Chondrocyte (in vitro differentiated cells): Measurements from ENCODE around the gene SH3BP5. TPM values are rescaled to one million over a fixed set of nuclear protein-coding genes. Genes with fewer than 3 reads are reported as not detected.
A peak's percentile ranks its signal among the peaks of the same experiment; 100 is the strongest.

Experiments
- DNase-seq: peaks from one replicate; pipeline ENCODE4 v3.0.0; 2021; ENCODE audit warnings: mixed read lengths, low spot score
- H3K27ac Mint-ChIP-seq: one replicate; pipeline ENCODE4 v1.8.0; 2021; ENCODE audit warnings: mild to moderate bottlenecking, moderate library complexity, mixed read lengths; ENCODE audit not compliant: unreplicated experiment
- H3K27me3 Mint-ChIP-seq: 2 replicates; pipeline ENCODE4 v1.8.0; 2021; ENCODE audit warnings: low read depth, mixed read lengths
- H3K36me3 Mint-ChIP-seq: 2 replicates; pipeline ENCODE4 v1.8.0; 2021; ENCODE audit warnings: low read depth, mixed read lengths
- H3K4me1 Mint-ChIP-seq: 2 replicates; pipeline ENCODE4 v1.8.0; 2021; ENCODE audit warnings: low read depth, mild to moderate bottlenecking, mixed read lengths
- H3K4me3 Mint-ChIP-seq: one replicate; pipeline ENCODE4 v1.8.0; 2021; ENCODE audit warnings: mild to moderate bottlenecking, moderate library complexity, mixed read lengths; ENCODE audit not compliant: unreplicated experiment
- H3K9me3 Mint-ChIP-seq: 2 replicates; pipeline ENCODE4 v1.8.0; 2021; ENCODE audit warnings: low read depth, mixed read lengths
- CTCF ChIP-seq: fragments of 200-600 bp; sonication (generic); IDR thresholded peaks from 2 replicates; pipeline ENCODE4 v1.5.0; 2021; ENCODE audit warnings: antibody characterized with exemption, mild to moderate bottlenecking, moderate library complexity
- total RNA-seq: library from RNA; stranded (reverse); gene quantifications from 3 replicates; pipeline ENCODE4 v1.2.1, GENCODE V29; 2021

The SH3BP5 gene
- total RNA-seq, 1 donor from 2014 or later: 13.5 TPM

DNA sequence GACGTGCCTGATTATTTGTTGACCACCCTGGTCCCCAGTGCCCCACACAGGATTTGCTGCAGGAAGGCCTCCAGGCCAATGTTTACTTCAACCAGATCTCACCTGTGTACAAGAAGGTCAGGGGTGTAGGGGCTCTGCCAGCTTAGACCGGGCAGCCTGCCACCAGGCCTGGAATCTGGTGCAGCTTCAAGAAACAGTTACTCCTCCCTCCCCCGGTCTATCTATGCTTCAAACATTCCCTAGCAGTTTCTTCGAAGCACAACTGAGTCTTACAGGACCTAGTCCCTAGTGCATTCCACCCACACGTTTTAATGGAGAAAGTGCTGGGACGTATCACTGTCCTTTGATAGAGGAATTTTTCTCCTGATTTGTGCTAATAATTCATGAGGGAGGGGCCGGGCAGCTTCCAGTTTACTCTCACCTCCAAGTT, 8.0 kb downstream of the SH3BP5 start:
- Mint-ChIP-seq H3K4me3 (no peak overlapping the region), H3K36me3 (peaks cover 2% of the 10 kb centered on the region), H3K9me3 (no peaks in the 10 kb centered on the region), H3K27me3 (no peaks in the 10 kb centered on the region), H3K4me1 (peaks cover 55% of the 10 kb centered on the region), H3K27ac (peak overlapping the region; percentile 63)
- no peak for TF ChIP-seq CTCF
- DNase-seq: no peak

DNA sequence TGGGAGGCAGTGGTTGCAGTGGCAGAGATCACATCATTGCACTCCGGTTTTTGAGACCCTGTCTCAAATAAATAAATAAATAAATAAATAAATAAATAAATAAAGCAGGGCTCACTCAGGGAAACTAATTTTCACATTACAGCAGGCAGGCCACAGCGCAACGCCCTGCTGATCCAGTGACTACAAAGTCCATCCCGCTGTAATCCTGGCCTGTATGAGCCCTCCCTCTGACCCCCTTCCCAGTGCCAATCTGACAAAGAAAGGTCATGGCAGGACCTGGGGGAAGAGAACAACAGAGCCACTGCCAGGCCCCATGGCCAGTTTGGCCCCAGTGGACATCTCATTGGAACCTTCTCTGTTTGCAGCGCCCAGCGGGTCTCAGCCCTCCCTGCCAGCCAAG, 9.3 kb downstream of the SH3BP5 start:
- H3K27me3 Mint-ChIP-seq: no peaks in the 10 kb centered on the region
- no peak overlapping the region for H3K27ac Mint-ChIP-seq

GRCh38 chr3:15321349-15321748, 11.0 kb downstream of the SH3BP5 start:
- Mint-ChIP-seq H3K9me3 (no peaks in the 10 kb centered on the region), H3K36me3 (no peaks in the 10 kb centered on the region), H3K4me3 (no peak overlapping the region), H3K27ac (no peak overlapping the region), H3K27me3 (no peaks in the 10 kb centered on the region), H3K4me1 (peaks cover 54% of the 10 kb centered on the region)
- DNase-seq: no peak
- no peak for TF ChIP-seq CTCF

More for the DNA sequence above, 9.3 kb downstream of the SH3BP5 start:
- Mint-ChIP-seq H3K4me1 (peaks cover 52% of the 10 kb centered on the region), H3K9me3 (no peaks in the 10 kb centered on the region), H3K4me3 (no peak overlapping the region), H3K36me3 (no peaks in the 10 kb centered on the region)
- DNase-seq: no peak
- TF ChIP-seq CTCF: no peak

DNA sequence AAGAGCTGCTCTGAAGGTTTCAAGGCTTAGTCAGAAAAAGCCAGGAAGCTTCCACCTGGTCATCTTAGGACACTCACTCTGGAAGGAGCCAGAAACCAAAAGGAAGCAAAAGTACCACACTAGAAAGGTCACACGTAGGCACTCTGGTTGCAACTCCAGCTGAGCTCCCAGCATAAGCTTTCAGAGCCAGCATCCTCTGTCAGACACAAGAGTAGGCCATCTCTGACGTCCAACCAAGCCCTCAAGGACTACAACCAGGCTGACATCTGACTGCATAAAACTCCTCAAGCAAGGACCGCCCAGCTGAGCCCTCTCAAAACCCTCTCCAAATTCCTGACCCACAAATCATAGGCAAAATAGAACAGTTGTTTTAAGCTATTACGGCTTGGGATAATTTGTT, 12.8 kb downstream of the SH3BP5 start:
- no peaks in the 10 kb centered on the region for H3K27me3 Mint-ChIP-seq
- no peak for TF ChIP-seq CTCF
- no peaks in the 10 kb centered on the region for H3K36me3 Mint-ChIP-seq
- H3K4me3 Mint-ChIP-seq: no peak overlapping the region
- peaks cover 47% of the 10 kb centered on the region for H3K4me1 Mint-ChIP-seq
- H3K27ac Mint-ChIP-seq: no peak overlapping the region
- H3K9me3 Mint-ChIP-seq: no peaks in the 10 kb centered on the region
- DNase-seq: no peak

DNA sequence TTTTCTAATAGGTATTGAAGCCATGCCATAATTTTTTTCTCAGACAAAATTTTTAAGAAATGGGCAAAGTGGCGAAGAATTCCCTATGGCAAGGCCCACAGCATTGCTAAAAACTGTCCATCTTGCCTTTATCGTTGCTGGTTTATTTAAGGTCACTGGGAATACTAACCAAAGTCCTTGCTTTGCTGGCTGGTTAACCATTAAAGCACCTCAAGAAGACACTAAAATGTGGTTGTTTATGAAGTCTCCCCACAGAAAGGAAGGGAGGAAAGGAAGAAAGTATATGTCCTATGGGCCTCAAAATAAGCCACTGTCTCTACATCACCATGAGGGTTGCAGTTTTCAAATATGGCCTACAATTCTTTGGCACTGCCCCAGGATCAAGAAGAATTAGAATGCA, 13.2 kb downstream of the SH3BP5 start:
- peaks cover 47% of the 10 kb centered on the region for H3K4me1 Mint-ChIP-seq
- no peak overlapping the region for H3K27ac Mint-ChIP-seq

More for the DNA sequence above, 13.2 kb downstream of the SH3BP5 start:
- no peaks in the 10 kb centered on the region for H3K36me3 Mint-ChIP-seq
- H3K27me3 Mint-ChIP-seq: no peaks in the 10 kb centered on the region
- DNase-seq: no peak
- no peak overlapping the region for H3K4me3 Mint-ChIP-seq
- no peaks in the 10 kb centered on the region for H3K9me3 Mint-ChIP-seq
- no peak for TF ChIP-seq CTCF
